ENCODE data around the gene PFKFB3. TPM values are rescaled to one million over a fixed set of nuclear protein-coding genes. Genes with fewer than 3 reads are reported as not detected.
"Not testable (repeated sequence)": the region's sequence is repeated elsewhere in the genome, so short reads cannot be mapped to it uniquely, and the experiment has no call there.

The PFKFB3 gene
- total RNA-seq, 1 donor from 2014 or later, result 137 TPM

DNA sequence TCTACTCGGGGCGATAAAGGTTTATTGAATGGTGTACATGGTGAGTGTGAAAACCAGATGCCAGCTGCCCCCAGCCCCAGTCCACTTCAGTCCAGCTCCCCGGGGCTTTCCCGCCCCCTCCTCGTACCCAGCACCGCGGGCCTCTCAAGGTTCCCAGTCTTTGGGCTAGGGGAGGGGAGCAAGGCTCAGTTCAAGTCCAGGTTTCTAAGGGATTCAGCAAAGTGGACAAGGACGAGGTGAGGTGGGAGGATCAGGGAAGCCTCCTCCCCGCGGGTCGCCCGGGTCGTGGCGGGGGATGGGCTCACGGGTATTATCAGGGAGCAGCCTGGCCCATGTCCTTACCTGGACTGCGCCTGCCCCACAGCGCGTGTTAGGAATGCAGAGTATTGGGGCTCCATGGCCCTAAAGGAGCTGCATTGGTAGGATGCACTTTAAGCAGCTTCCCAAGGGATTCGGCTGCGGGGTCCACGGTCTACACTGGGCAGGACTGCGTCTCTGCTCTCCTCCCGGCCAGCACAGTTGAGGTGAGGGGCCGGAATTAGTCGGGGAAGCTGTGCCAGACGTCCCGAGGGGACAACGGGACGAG lies 541 bp upstream of the PFKFB3 start:
- Mint-ChIP-seq H3K36me3 (ENCODE audit: unreplicated experiment) (peaks cover 6% of the 10 kb centered on the region), H3K4me3 (ENCODE audit: unreplicated experiment) (peak overlapping the region; percentile 81), H3K9me3 (ENCODE audit: unreplicated experiment) (peaks cover 13% of the 10 kb centered on the region), H3K4me1 (ENCODE audit: low read depth, unreplicated experiment) (peaks cover 10% of the 10 kb centered on the region), H3K27me3 (ENCODE audit: unreplicated experiment) (peaks cover 18% of the 10 kb centered on the region), H3K27ac (ENCODE audit: unreplicated experiment) (peak overlapping the region; percentile 55)
- TF ChIP-seq, protein P1, sequence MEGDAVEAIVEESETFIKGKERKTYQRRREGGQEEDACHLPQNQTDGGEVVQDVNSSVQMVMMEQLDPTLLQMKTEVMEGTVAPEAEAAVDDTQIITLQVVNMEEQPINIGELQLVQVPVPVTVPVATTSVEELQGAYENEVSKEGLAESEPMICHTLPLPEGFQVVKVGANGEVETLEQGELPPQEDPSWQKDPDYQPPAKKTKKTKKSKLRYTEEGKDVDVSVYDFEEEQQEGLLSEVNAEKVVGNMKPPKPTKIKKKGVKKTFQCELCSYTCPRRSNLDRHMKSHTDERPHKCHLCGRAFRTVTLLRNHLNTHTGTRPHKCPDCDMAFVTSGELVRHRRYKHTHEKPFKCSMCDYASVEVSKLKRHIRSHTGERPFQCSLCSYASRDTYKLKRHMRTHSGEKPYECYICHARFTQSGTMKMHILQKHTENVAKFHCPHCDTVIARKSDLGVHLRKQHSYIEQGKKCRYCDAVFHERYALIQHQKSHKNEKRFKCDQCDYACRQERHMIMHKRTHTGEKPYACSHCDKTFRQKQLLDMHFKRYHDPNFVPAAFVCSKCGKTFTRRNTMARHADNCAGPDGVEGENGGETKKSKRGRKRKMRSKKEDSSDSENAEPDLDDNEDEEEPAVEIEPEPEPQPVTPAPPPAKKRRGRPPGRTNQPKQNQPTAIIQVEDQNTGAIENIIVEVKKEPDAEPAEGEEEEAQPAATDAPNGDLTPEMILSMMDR (IDR thresholded peaks at IDR 0.05; ENCODE audit: partially characterized antibody, unreplicated experiment), result no peak
- no peak for DNase-seq

DNA sequence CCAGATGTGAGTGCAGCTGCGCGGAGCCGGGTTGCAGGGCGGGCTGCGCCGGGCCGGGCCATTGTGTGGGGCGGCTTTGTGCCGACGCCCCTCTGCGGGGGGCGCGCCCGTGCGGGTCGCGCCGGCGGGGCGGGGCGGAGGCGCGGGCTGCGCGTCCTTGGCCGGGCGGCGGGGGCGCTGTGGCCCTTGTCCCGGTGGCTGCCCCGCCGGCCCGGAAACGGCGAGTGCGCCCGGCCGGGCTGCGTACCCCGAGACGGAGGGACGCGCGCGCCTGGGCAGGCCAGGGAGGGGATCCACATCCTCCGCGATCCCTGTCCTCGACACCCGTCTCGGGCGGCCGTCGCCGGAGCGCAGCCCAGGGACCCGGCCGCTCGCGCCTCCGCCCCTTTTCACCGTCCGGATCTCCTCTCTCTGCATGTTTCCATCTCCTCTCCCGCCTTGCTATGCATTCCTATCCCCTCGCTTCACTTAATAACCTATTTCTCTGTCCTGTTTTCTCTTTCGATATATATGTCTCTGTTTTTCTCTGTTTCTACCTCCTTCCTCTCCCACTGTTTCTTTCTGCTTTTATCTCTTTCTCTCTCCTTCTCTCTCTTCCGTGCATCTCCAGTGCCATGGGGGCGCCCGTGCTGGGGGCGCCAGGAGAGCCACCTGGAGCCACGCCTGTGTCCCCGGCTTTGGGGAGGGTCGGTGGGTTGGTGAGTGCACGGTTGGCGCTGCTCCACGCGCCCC lies 765 bp downstream of the PFKFB3 start:
- H3K4me3 Mint-ChIP-seq (ENCODE audit: unreplicated experiment), result peak overlapping the region; percentile 100
- peaks cover 13% of the 10 kb centered on the region for H3K9me3 Mint-ChIP-seq (ENCODE audit: unreplicated experiment)
- peak; percentile 80 for DNase-seq
- TF ChIP-seq, protein P1 (IDR thresholded peaks at IDR 0.05; ENCODE audit: partially characterized antibody, unreplicated experiment), result no peak
- H3K27ac Mint-ChIP-seq (ENCODE audit: unreplicated experiment), result peak overlapping the region; percentile 98
- peaks cover 6% of the 10 kb centered on the region for H3K36me3 Mint-ChIP-seq (ENCODE audit: unreplicated experiment)
- H3K27me3 Mint-ChIP-seq (ENCODE audit: unreplicated experiment), result peaks cover 19% of the 10 kb centered on the region
- peaks cover 17% of the 10 kb centered on the region for H3K4me1 Mint-ChIP-seq (ENCODE audit: low read depth, unreplicated experiment)

DNA sequence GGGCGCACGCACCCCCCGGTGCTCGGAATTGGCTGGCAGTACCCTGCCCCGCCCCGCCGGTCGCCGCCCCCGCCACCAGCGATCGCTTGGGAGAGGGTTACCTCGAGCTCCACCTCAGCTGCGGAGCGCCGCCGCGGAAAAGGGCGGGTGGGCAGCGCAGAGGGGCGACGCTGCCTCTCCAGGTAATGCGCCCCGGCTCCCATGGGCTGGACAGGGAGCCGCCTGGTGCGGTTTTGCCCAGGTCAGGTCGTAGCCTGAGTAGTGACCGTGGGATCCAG lies 1.3 kb downstream of the PFKFB3 start:
- H3K4me3 Mint-ChIP-seq (ENCODE audit: unreplicated experiment), result peak overlapping the region; percentile 100
- H3K27ac Mint-ChIP-seq (ENCODE audit: unreplicated experiment), result no peak overlapping the region
- TF ChIP-seq, protein P1 (IDR thresholded peaks at IDR 0.05; ENCODE audit: partially characterized antibody, unreplicated experiment), result no peak
- DNase-seq, result peak; percentile 63
- H3K9me3 Mint-ChIP-seq (ENCODE audit: unreplicated experiment), result peaks cover 14% of the 10 kb centered on the region
- H3K27me3 Mint-ChIP-seq (ENCODE audit: unreplicated experiment), result peaks cover 21% of the 10 kb centered on the region
- H3K4me1 Mint-ChIP-seq (ENCODE audit: low read depth, unreplicated experiment), result peaks cover 21% of the 10 kb centered on the region
- H3K36me3 Mint-ChIP-seq (ENCODE audit: unreplicated experiment), result peaks cover 1% of the 10 kb centered on the region

DNA sequence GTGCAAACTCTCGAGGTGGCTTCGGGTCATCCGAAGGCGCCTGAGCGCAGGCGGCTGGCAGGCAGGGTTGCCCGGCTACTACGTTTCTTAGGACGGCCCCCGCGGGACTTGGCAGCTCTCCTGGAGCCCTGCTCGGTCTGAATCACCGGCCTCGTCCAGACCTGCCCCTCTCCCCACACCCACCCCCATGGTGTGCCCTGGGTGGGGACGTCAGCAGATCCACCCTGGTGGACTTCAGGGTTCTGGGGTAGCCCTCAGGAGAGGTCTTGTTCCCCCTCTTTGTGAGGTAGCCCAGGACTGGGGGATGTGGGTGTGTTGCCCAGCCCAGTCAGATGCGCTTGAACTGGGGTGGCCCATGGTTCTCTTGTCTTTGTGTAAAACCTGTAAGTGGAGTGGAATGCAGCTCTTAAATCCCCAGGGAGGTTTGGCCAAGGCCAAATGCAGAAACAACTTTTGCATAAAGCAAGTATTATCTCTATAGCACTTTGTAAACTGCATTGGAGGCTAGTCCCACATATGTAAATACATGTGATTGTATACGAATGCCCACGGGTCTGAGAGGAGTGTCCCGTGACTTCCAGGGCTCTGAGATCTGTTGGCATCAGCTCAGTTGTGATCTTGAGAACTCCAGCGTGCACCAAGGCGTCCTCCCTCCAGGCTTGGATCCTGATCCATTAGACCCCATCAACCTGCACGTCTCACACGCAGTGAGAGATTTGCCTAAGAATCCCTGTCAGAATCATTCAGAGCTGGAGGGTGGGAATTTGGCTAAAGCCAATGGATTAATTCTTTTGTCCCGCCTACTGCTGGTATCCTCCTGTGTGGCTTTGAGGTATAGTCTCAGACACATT lies 1.8 kb downstream of the PFKFB3 start:
- Mint-ChIP-seq H3K4me1 (ENCODE audit: low read depth, unreplicated experiment) (peaks cover 22% of the 10 kb centered on the region), H3K36me3 (ENCODE audit: unreplicated experiment) (no peaks in the 10 kb centered on the region), H3K27me3 (ENCODE audit: unreplicated experiment) (peaks cover 21% of the 10 kb centered on the region), H3K4me3 (ENCODE audit: unreplicated experiment) (peak overlapping the region; percentile 92), H3K27ac (ENCODE audit: unreplicated experiment) (peak overlapping the region; percentile 79), H3K9me3 (ENCODE audit: unreplicated experiment) (peaks cover 19% of the 10 kb centered on the region)
- DNase-seq, result peak; percentile 41
- TF ChIP-seq, protein P1 (IDR thresholded peaks at IDR 0.05; ENCODE audit: partially characterized antibody, unreplicated experiment), result no peak

DNA sequence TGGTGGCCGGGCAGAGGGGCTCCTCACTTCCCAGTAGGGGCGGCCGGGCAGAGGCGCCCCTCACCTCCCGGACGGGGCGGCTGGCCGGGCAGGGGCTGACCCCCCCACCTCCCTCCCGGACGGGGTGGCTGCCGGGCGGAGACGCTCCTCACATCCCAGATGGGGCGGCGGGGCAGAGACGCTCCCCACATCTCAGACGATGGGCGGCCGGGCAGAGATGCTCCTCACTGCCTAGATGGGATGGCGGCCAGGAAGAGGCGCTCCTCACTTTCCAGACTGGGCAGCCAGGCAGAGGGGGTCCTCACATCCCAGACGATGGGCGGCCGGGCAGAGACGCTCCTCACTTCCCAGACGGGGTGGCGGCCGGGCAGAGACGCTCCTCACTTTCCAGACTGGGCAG lies 3.8 kb downstream of the PFKFB3 start:
- H3K9me3 Mint-ChIP-seq (ENCODE audit: unreplicated experiment), result peaks cover 19% of the 10 kb centered on the region
- H3K4me1 Mint-ChIP-seq (ENCODE audit: low read depth, unreplicated experiment), result peaks cover 26% of the 10 kb centered on the region
- not testable (repeated sequence) for H3K4me3 Mint-ChIP-seq (ENCODE audit: unreplicated experiment); DNase-seq; H3K36me3 Mint-ChIP-seq (ENCODE audit: unreplicated experiment); H3K27ac Mint-ChIP-seq (ENCODE audit: unreplicated experiment)
- peaks cover 14% of the 10 kb centered on the region for H3K27me3 Mint-ChIP-seq (ENCODE audit: unreplicated experiment)
